Fibroblast of lung (primary cell): ENCODE results near the gene ERRFI1.

Source experiments
- CTCF ChIP-seq, 2 donors: IDR thresholded peaks in 1 of 2; conservative IDR thresholded peaks in 1 of 2; 1 replicate in 1 of 2; 2 replicates in 1 of 2; pipeline ENCODE4 v1.5.1; 2011 to 2012; ENCODE audit warnings: low read length in 2 of 2, control low read depth in 1 of 2, inconsistent platforms in 1 of 2, low read depth in 1 of 2, mild to moderate bottlenecking in 1 of 2
- EZH2 ChIP-seq: IDR thresholded peaks from 2 replicates; pipeline ENCODE4 v1.5.1; 2012; ENCODE audit warnings: low read length, control low read depth, mild to moderate bottlenecking; ENCODE audit errors: missing control alignments

GRCh38 chr1:8011016-8011415 is 15.1 kb downstream of the ERRFI1 start:
- TF ChIP-seq EZH2 (no peak), CTCF (conservative IDR thresholded peaks at IDR 0.05 in 1 of 2, IDR thresholded peaks at IDR 0.05 in 1 of 2; ENCODE audit: low read depth in 1 of 2, low read length in 2 of 2) (no peak)
